ENCODE results near the gene GLRX. TPM values are rescaled to one million over a fixed set of nuclear protein-coding genes. Genes with fewer than 3 reads are reported as not detected.

Gene GLRX
- total and polyA plus RNA-seq, 2 of the 13 experiments (the other 11 are each of a cell fraction or from before 2014, with no cell fraction given), result 63.8 to 499 TPM

GRCh38 chr5:95862671-95863382 lies 40.3 kb upstream of the GLRX start (continued):
- TF ChIP-seq POGZ (CRISPR knock-in tag; IDR thresholded peaks at IDR 0.05) (peak; percentile 84), TFAP4 (IDR thresholded peaks at IDR 0.05; ENCODE audit: borderline replicate concordance, low read depth) (peak; percentile 66; the same call in 1 of the 2 replicates), ZNF232 (CRISPR knock-in tag; IDR thresholded peaks at IDR 0.05; ENCODE audit: borderline replicate concordance) (no peak), NCOR1 (IDR thresholded peaks at IDR 0.05; ENCODE audit: borderline replicate concordance, low read length) (peak; percentile 71; the same call in 1 of the 2 replicates), ISX (CRISPR knock-in tag; conservative IDR thresholded peaks at IDR 0.05) (no peak), KMT2A (CRISPR knock-in tag; IDR thresholded peaks at IDR 0.05) (no peak), ZNF709 (CRISPR knock-in tag; IDR thresholded peaks at IDR 0.05) (peak; percentile 45; the same call in 1 of the 2 replicates), FOXO1 (CRISPR knock-in tag; IDR thresholded peaks at IDR 0.05) (peak; percentile 83), CBX5 (CRISPR knock-in tag; IDR thresholded peaks at IDR 0.05; ENCODE audit: borderline replicate concordance) (no peak), PAXIP1 (CRISPR knock-in tag; conservative IDR thresholded peaks at IDR 0.05) (peak; percentile 86), SPEN (CRISPR knock-in tag; IDR thresholded peaks at IDR 0.05; ENCODE audit: low read depth) (peak; percentile 25; the same call in 1 of the 2 replicates), NPAS2 (CRISPR knock-in tag; IDR thresholded peaks at IDR 0.05; ENCODE audit: borderline replicate concordance) (no peak), ZBTB44 (CRISPR knock-in tag; IDR thresholded peaks at IDR 0.05) (no peak), NRL (CRISPR knock-in tag; IDR thresholded peaks at IDR 0.05; ENCODE audit: borderline replicate concordance) (no peak), THAP8 (CRISPR knock-in tag; IDR thresholded peaks at IDR 0.05; ENCODE audit: borderline replicate concordance) (no peak), ZFAT (CRISPR knock-in tag; conservative IDR thresholded peaks at IDR 0.05) (no peak)
- TF ChIP-seq, protein P1, sequence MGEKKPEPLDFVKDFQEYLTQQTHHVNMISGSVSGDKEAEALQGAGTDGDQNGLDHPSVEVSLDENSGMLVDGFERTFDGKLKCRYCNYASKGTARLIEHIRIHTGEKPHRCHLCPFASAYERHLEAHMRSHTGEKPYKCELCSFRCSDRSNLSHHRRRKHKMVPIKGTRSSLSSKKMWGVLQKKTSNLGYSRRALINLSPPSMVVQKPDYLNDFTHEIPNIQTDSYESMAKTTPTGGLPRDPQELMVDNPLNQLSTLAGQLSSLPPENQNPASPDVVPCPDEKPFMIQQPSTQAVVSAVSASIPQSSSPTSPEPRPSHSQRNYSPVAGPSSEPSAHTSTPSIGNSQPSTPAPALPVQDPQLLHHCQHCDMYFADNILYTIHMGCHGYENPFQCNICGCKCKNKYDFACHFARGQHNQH (CRISPR knock-in tag; IDR thresholded peaks at IDR 0.05), result peak; percentile 90
- TF ChIP-seq, protein P2, sequence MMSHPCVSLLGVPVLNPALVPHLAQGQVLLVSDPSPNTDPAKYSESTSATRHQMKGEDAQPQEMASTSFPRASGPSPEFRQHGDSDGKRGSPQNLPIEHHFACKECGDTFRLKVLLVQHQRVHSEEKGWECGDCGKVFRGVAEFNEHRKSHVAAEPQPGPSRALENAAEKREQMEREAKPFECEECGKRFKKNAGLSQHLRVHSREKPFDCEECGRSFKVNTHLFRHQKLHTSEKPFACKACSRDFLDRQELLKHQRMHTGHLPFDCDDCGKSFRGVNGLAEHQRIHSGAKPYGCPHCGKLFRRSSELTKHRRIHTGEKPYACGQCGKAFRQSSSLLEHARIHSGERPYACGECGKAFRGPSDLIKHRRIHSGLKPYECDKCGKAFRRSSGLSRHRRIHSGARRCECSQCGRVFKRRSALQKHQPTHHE (CRISPR knock-in tag; IDR thresholded peaks at IDR 0.05; ENCODE audit: borderline replicate concordance), result no peak
- TF ChIP-seq, protein P3, sequence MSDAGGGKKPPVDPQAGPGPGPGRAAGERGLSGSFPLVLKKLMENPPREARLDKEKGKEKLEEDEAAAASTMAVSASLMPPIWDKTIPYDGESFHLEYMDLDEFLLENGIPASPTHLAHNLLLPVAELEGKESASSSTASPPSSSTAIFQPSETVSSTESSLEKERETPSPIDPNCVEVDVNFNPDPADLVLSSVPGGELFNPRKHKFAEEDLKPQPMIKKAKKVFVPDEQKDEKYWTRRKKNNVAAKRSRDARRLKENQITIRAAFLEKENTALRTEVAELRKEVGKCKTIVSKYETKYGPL (CRISPR knock-in tag; IDR thresholded peaks at IDR 0.05), result 0 out of 2 replicates have a peak, but pooled peaks have one; percentile 16

Data from HepG2 (cell line).